Transverse colon (tissue), 4 donors: Measurements from ENCODE around the gene MAP4K3.

ENCODE experiments used
- CTCF ChIP-seq, 5 experiments: fragments of 200-600 bp in 3 of 5; fragments of 450-650 bp in 2 of 5; sonication (generic) in 3 of 5; IDR thresholded peaks; 1 replicate in 2 of 5; 2 replicates in 3 of 5; pipeline ENCODE4 v1.5.1; 2016 to 2017; ENCODE audit warnings: antibody characterized with exemption in 5 of 5, inconsistent platforms in 3 of 5, mild to moderate bottlenecking in 2 of 5, moderate library complexity in 1 of 5
- POLR2A ChIP-seq: fragments of 450-650 bp; IDR thresholded peaks from one replicate; pipeline ENCODE4 v1.6.1; 2016; ENCODE audit warnings: antibody characterized with exemption, mild to moderate bottlenecking, moderate library complexity
- POLR2AphosphoS5 ChIP-seq, 3 donors: sonication (generic); formaldehyde crosslinking; IDR thresholded peaks; one replicate each; pipeline ENCODE4 v1.6.1; 2016; ENCODE audit warnings: antibody characterized with exemption in 3 of 3

GRCh38 chr2:39260087-39260486 lies 177.0 kb downstream of the MAP4K3 start:
- TF ChIP-seq CTCF (IDR thresholded peaks at IDR 0.05) (no peak), POLR2AphosphoS5 (IDR thresholded peaks at IDR 0.05) (no peak), POLR2A (no peak)
